H1 (cell line): Measurements from ENCODE around the gene MRTFA. TPM values are rescaled to one million over a fixed set of nuclear protein-coding genes. Genes with fewer than 3 reads are reported as not detected.

Experiments
- EP300 ChIP-seq, 2 experiments: IDR thresholded peaks; 1 replicate in 1 of 2; 2 replicates in 1 of 2; pipeline ENCODE4 v1.6.1; 2011 to 2012; ENCODE audit warnings: low read depth in 2 of 2, low read length in 2 of 2, mild to moderate bottlenecking in 2 of 2, borderline replicate concordance in 1 of 2, inconsistent platforms in 1 of 2, moderate library complexity in 1 of 2
- FOSL1 ChIP-seq: IDR thresholded peaks from 2 replicates; pipeline ENCODE4 v1.6.1; 2011; ENCODE audit warnings: mild to moderate bottlenecking, low read depth, low read length, moderate library complexity; ENCODE audit not compliant: insufficient read depth
- SIX5 ChIP-seq: IDR thresholded peaks from 2 replicates; pipeline ENCODE4 v1.6.1; 2011; ENCODE audit warnings: mild to moderate bottlenecking, low read depth, low read length
- TBP ChIP-seq: IDR thresholded peaks from 2 replicates; pipeline ENCODE4 v1.6.1; 2011; ENCODE audit warnings: low read depth, low read length, improper control_type of control experiment
- polyA plus RNA-seq, 7 experiments: library from polyadenylated mRNA; depleted of rRNA in 3 of 7; stranded (reverse) in 5 of 7; unstranded in 2 of 7; fragments of >200 nt in 5 of 7; fragments of 200-250 nt in 2 of 7; gene quantifications; 1 replicate in 5 of 7; 2 replicates in 1 of 7; 4 replicates in 1 of 7; pipeline versions ENCODE4 v1.2.1 to v1.2.3, GENCODE V29; 2011 to 2013; ENCODE audit warnings: missing spikeins in 2 of 7, mixed read lengths in 2 of 7
- total RNA-seq: library from RNA; stranded (reverse); fragmentation: NEBNext Ultra II Directional; extraction: Animal tissue kit (Norgen Biotek cat#: 25700); gene quantifications from 2 replicates; pipeline ENCODE4 v1.2.1, GENCODE V29; 2021
- TF ChIP-seq, protein P1 (sequence below): IDR thresholded peaks from 2 replicates; pipeline ENCODE4 v1.6.1; 2011; ENCODE audit warnings: low read depth, mild to moderate bottlenecking, low read length; ENCODE audit not compliant: insufficient read depth

Gene MRTFA
- total and polyA plus RNA-seq, 2 of the 8 experiments (the other 6 are each of a cell fraction or from before 2014, with no cell fraction given), result 5.4 to 37.9 TPM

DNA sequence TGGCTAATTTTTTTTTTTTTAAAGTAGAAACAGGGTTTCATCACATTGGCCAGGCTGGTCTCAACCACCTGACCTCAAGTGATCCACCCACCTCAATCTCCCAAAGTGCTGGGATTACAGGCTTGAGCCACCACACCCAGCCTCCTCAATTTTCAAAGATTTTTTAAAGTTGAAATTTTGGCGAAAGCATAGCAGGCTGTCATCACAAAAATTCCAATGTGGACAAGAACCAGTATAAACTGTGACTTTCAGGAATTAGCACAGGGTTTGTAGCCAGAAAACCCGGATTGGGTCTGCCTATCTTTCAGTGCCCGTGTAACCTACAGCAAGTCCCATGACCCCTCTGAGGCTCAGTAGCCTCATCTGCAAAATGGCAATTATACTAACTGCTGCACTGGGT lies 185.9 kb downstream of the MRTFA start (continued):
- TF ChIP-seq EP300 (IDR thresholded peaks at IDR 0.05; ENCODE audit: borderline replicate concordance in 1 of 2, low read depth in 2 of 2, low read length in 2 of 2) (no peak), TBP (no peak), SIX5 (no peak), FOSL1 (no peak)
- TF ChIP-seq, protein P1, sequence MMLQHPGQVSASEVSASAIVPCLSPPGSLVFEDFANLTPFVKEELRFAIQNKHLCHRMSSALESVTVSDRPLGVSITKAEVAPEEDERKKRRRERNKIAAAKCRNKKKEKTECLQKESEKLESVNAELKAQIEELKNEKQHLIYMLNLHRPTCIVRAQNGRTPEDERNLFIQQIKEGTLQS, result no peak
